Endothelial cell of umbilical vein (primary cell): ENCODE measurements around the gene SMC5. TPM values are rescaled to one million over a fixed set of nuclear protein-coding genes. Genes with fewer than 3 reads are reported as not detected.

Source experiments
- BruUV-seq: library from RNA; stranded (reverse); fragments of 400-500 nt; replicated peaks from 2 replicates; lab custom pipeline; 2021; lab: Mats Ljungman, UMichigan
- CTCF ChIA-PET: fragments of 300-600, 350-600 bp; sonication (Branson Sonifier 250); formaldehyde crosslinking; loops from one replicate; lab custom pipeline; 2021; ENCODE audit warnings: antibody characterized with exemption, inconsistent platforms; lab: Charles Lee
- POLR2A ChIA-PET: fragments of 300-600, 350-600 bp; sonication (Branson Sonifier 250); formaldehyde crosslinking; loops from one replicate; lab custom pipeline; 2021; ENCODE audit warnings: antibody characterized with exemption, inconsistent platforms; lab: Charles Lee
- DNase-seq: peaks from one replicate; pipeline ENCODE4 v3.0.0-alpha.2; 2011; ENCODE audit warnings: low read depth, low spot score
- FAIRE-seq: peaks from 2 replicates; lab custom pipeline; 2011; peaks lifted over from hg19 to GRCh38; lab: Jason Lieb, UNC
- H2AFZ ChIP-seq: 2 replicates; pipeline ENCODE4 v1.6.0; 2012; ENCODE audit warnings: low read depth, low read length, control low read depth, inconsistent platforms
- H3K27ac ChIP-seq: 2 replicates; pipeline ENCODE4 v1.5.1; 2011; ENCODE audit warnings: low read depth, mild to moderate bottlenecking, control low read depth, low read length, moderate library complexity; ENCODE audit not compliant: insufficient read depth
- H3K27me3 ChIP-seq, 2 experiments: 2 replicates each; pipeline versions ENCODE4 v1.6.0 to v1.6.1; 2011; ENCODE audit warnings: low read length in 2 of 2, mixed read lengths in 1 of 2; ENCODE audit not compliant: control insufficient read depth in 2 of 2, insufficient read depth in 2 of 2
- H3K36me3 ChIP-seq, 2 experiments: 2 replicates in 1 of 2; 3 replicates in 1 of 2; pipeline ENCODE4 v1.5.1; 2011; ENCODE audit warnings: low read length in 2 of 2, mild to moderate bottlenecking in 1 of 2, moderate library complexity in 1 of 2; ENCODE audit not compliant: control insufficient read depth in 2 of 2, insufficient read depth in 2 of 2; ENCODE audit errors: extremely low read depth in 1 of 2
- H3K4me1 ChIP-seq: 3 replicates; pipeline ENCODE4 v1.5.1; 2011; ENCODE audit warnings: mild to moderate bottlenecking, low read length; ENCODE audit not compliant: control insufficient read depth, insufficient read depth; ENCODE audit errors: extremely low read depth
- H3K4me2 ChIP-seq: 2 replicates; pipeline ENCODE4 v1.6.1; 2011; ENCODE audit warnings: low read length, control low read depth, mixed read lengths; ENCODE audit not compliant: insufficient read depth
- H3K4me3 ChIP-seq, 3 experiments: fragments of 200-600 bp in 1 of 3; sonication (generic), shearing (Covaris generic) in 1 of 3; replicated peaks in 1 of 3; 2 replicates each; pipeline ENCODE4 v1.5.1; 2011 to 2016; ENCODE audit warnings: control low read depth in 3 of 3, low read length in 3 of 3, mild to moderate bottlenecking in 2 of 3, inconsistent platforms in 1 of 3, low read depth in 1 of 3, moderate library complexity in 1 of 3; ENCODE audit not compliant: insufficient read depth in 1 of 3
- H3K79me2 ChIP-seq: 2 replicates; pipeline ENCODE4 v1.6.0; 2012; ENCODE audit warnings: low read length, inconsistent platforms; ENCODE audit not compliant: control insufficient read depth, insufficient read depth
- H3K9ac ChIP-seq: replicated peaks from 2 replicates; pipeline ENCODE3; 2011; ENCODE audit warnings: low read length, control low read depth; ENCODE audit not compliant: insufficient read depth; ENCODE audit errors: extremely low read depth
- H3K9me1 ChIP-seq: replicated peaks from 3 replicates; pipeline ENCODE4 v1.6.0; 2011; ENCODE audit warnings: mild to moderate bottlenecking, low read length; ENCODE audit not compliant: control insufficient read depth, insufficient read depth; ENCODE audit errors: extremely low read depth
- H3K9me3 ChIP-seq: replicated peaks from 2 replicates; pipeline ENCODE4 v1.5.1; 2012; ENCODE audit warnings: low read length, inconsistent platforms; ENCODE audit not compliant: control insufficient read depth, insufficient read depth
- H4K20me1 ChIP-seq: replicated peaks from 2 replicates; pipeline ENCODE3; 2011; ENCODE audit warnings: mild to moderate bottlenecking, low read length; ENCODE audit not compliant: control insufficient read depth, insufficient read depth; ENCODE audit errors: extremely low read depth
- FOS ChIP-seq: IDR thresholded peaks from 2 replicates; pipeline ENCODE4 v1.6.1; 2011; ENCODE audit warnings: mild to moderate bottlenecking, low read length, moderate library complexity, borderline replicate concordance; ENCODE audit not compliant: insufficient read depth
- GATA2 ChIP-seq: IDR thresholded peaks from 2 replicates; pipeline ENCODE4 v1.7.0; 2011; ENCODE audit warnings: low read depth, mild to moderate bottlenecking, moderate library complexity, mixed read lengths, low read length; ENCODE audit not compliant: insufficient read length, insufficient read depth
- JUN ChIP-seq: IDR thresholded peaks from 2 replicates; pipeline ENCODE4 v1.6.1; 2011; ENCODE audit warnings: borderline replicate concordance, low read depth; ENCODE audit not compliant: insufficient read length, insufficient read depth
- MYC ChIP-seq: IDR thresholded peaks from one replicate; pipeline ENCODE4 v1.6.1; 2011; ENCODE audit warnings: mild to moderate bottlenecking, low read depth, low read length
- POLR2AphosphoS5 ChIP-seq: IDR thresholded peaks from 2 replicates; pipeline ENCODE4 v1.6.1; 2012; ENCODE audit warnings: low read depth, mild to moderate bottlenecking, control low read depth, low read length, moderate library complexity; ENCODE audit not compliant: insufficient read depth
- dilution Hi-C: fragments of 300-500 bp; cut with MboI; formaldehyde crosslinking; loops from one replicate; pipeline ENCODE4 v1.15.0; 2019; ENCODE audit warnings: low sequenced_read_pairs; ENCODE audit not compliant: extremely low pct_ligation_motif_present
- intact Hi-C: fragments of 100-400 bp; cut with micrococcal nuclease; formaldehyde crosslinking; loops from one replicate; pipeline ENCODE4 v1.10.0; 2022
- polyA plus RNA-seq, 4 experiments: library from polyadenylated mRNA; depleted of rRNA in 3 of 4; stranded (reverse) in 3 of 4; unstranded in 1 of 4; fragments of >200 nt; gene quantifications; 2 replicates each; pipeline versions ENCODE4 v1.2.1 to v1.2.3, GENCODE V29; 2011 to 2012; ENCODE audit warnings: missing spikeins in 1 of 4
- total RNA-seq: library from RNA; stranded (reverse); gene quantifications from 2 replicates; pipeline ENCODE4 v1.2.3, GENCODE V29; 2021
- TF ChIP-seq, protein P1 (sequence below), 2 donors: IDR thresholded peaks; 1 replicate in 1 of 2; 2 replicates in 1 of 2; pipeline ENCODE4 v1.5.1; 2011; ENCODE audit warnings: low read length in 2 of 2, mild to moderate bottlenecking in 2 of 2, moderate library complexity in 2 of 2, control low read depth in 1 of 2, inconsistent platforms in 1 of 2, low read depth in 1 of 2; ENCODE audit not compliant: insufficient read depth in 1 of 2; ENCODE audit errors: extremely low read depth in 1 of 2
- TF ChIP-seq, protein P2 (sequence below): IDR thresholded peaks from 2 replicates; pipeline ENCODE4 v1.6.1; 2011; ENCODE audit not compliant: insufficient read depth, insufficient read length

Gene SMC5
- total and polyA plus RNA-seq, 2 donors (not counting 3 experiments of a cell fraction or from before 2014, with no cell fraction given) = 17.1 to 32.8 TPM

- DNase-seq = no peak
- no peak for FAIRE-seq
- Histone ChIP-seq H3K9ac (no peak overlapping the region), H2AFZ (no peak overlapping the region), H3K4me1 (peaks cover 31% of the 10 kb centered on the region), H3K4me3 (no peak overlapping the region), H3K4me2 (no peak overlapping the region), H3K36me3 (peaks cover 5 to 17% of the 10 kb centered on the region in 2 experiments), H3K79me2 (peaks cover 54% of the 10 kb centered on the region), H3K9me3 (no peaks in the 10 kb centered on the region), H3K27ac (no peak overlapping the region), H3K9me1 (no peaks in the 10 kb centered on the region), H4K20me1 (no peaks in the 10 kb centered on the region), H3K27me3 (no peaks in the 10 kb centered on the region)
- intact Hi-C loops = no loop called here
- POLR2A ChIA-PET = no interaction called here
- BruUV-seq = no TSS peak
- dilution Hi-C loops = no loop called here
- TF ChIP-seq JUN (no peak), POLR2AphosphoS5 (no peak), MYC (no peak), GATA2 (no peak), FOS (no peak)
- TF ChIP-seq, protein P1, sequence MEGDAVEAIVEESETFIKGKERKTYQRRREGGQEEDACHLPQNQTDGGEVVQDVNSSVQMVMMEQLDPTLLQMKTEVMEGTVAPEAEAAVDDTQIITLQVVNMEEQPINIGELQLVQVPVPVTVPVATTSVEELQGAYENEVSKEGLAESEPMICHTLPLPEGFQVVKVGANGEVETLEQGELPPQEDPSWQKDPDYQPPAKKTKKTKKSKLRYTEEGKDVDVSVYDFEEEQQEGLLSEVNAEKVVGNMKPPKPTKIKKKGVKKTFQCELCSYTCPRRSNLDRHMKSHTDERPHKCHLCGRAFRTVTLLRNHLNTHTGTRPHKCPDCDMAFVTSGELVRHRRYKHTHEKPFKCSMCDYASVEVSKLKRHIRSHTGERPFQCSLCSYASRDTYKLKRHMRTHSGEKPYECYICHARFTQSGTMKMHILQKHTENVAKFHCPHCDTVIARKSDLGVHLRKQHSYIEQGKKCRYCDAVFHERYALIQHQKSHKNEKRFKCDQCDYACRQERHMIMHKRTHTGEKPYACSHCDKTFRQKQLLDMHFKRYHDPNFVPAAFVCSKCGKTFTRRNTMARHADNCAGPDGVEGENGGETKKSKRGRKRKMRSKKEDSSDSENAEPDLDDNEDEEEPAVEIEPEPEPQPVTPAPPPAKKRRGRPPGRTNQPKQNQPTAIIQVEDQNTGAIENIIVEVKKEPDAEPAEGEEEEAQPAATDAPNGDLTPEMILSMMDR (IDR thresholded peaks at IDR 0.05; ENCODE audit: extremely low read depth in 1 of 2, insufficient read depth in 1 of 2, low read depth in 1 of 2, low read length in 2 of 2) = no peak
- TF ChIP-seq, protein P2, sequence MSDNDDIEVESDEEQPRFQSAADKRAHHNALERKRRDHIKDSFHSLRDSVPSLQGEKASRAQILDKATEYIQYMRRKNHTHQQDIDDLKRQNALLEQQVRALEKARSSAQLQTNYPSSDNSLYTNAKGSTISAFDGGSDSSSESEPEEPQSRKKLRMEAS = no peak
- CTCF ChIA-PET = no interaction called here
Observed at GRCh38 chr9:70261131-70261870, 2.5 kb downstream of the SMC5 start.
